ENCODE results near the gene PPM1L. TPM values are rescaled to one million over a fixed set of nuclear protein-coding genes. Genes with fewer than 3 reads are reported as not detected.

The PPM1L gene
- total and polyA plus RNA-seq, 2 of the 13 experiments (the other 11 are each of a cell fraction or from before 2014, with no cell fraction given): 0.22 to 1.4 TPM

DNA sequence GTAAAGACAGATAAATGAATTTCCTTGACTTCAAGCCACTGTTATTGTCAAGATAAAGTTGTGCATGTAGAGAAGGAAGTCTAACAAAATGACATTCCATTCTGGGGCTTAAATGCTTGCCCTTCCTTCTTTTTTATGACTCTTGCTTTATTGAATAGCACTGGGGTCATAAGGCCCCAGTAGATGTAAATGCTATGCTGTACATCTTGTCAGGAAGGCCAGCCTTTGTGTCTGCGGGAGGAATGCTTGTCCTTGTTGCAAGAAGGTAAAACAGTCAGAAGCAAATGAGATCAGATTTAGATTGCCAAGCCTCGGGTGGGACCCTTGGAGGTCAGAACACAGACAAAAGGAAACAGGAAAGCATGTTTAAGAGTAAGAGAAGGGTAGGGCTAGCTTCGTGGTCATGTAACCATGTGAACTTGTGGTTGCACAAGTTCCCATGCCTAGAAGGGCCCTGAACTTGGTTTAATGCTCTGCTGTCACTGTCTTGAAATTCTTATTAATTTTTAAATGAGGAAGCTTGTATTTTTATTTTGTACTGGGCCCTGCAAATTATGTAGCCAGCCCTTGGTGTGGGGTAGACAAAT, 81.5 kb downstream of the PPM1L start:
- Histone ChIP-seq H3K79me2 (ENCODE audit: insufficient read depth, low read length) (no peaks in the 10 kb centered on the region), H3K27ac (ENCODE audit: extremely low read length, insufficient read depth, low read length) (no peak overlapping the region), H3K4me3 (replicated peaks in 1 of 3; ENCODE audit: insufficient read depth in 1 of 3, low read depth in 2 of 3, low read length in 3 of 3) (no peak overlapping the region), H2AFZ (ENCODE audit: low read length) (no peak overlapping the region), H3K4me2 (ENCODE audit: low read depth, low read length) (no peak overlapping the region), H4K20me1 (ENCODE audit: insufficient read depth, low read length) (no peaks in the 10 kb centered on the region), H3K9ac (ENCODE audit: insufficient read depth, low read depth, low read length) (no peak overlapping the region), H3K4me1 (ENCODE audit: insufficient read depth, low read length) (no peaks in the 10 kb centered on the region), H3K9me3 (ENCODE audit: low read length) (no peaks in the 10 kb centered on the region), H3K27me3 (ENCODE audit: control insufficient read depth in 1 of 2, insufficient read depth in 2 of 2, low read length in 2 of 2) (no peaks in the 10 kb centered on the region), H3K36me3 (replicated peaks in 1 of 2; ENCODE audit: control insufficient read depth in 1 of 2, insufficient read depth in 2 of 2, low read length in 2 of 2) (no peaks in the 10 kb centered on the region)
- BruUV-seq (replicated peaks): no TSS peak
- intact Hi-C loops (cut with micrococcal nuclease; ENCODE audit: unreplicated experiment) (no loop called here), in situ Hi-C loops (cut with HindIII; ENCODE audit: extremely low pct_ligation_motif_present, low pct_unique_long_range_greater_than_20kb) (no loop called here)
- CTCF ChIA-PET (ENCODE audit: low intra/inter-chr PET ratio, low total read pairs): no interaction called here
- FAIRE-seq (no peak), ATAC-seq (no peak), DNase-seq (ENCODE audit: low spot score) (no peak)
- POLR2A ChIA-PET: no interaction called here
- TF ChIP-seq ZNF790 (CRISPR knock-in tag; IDR thresholded peaks at IDR 0.05; ENCODE audit: borderline replicate concordance) (no peak), ZSCAN22 (CRISPR knock-in tag; IDR thresholded peaks at IDR 0.05) (no peak), NR2F6 (IDR thresholded peaks at IDR 0.05) (no peak), NR2F6 (CRISPR knock-in tag; IDR thresholded peaks at IDR 0.05) (no peak), ZNF253 (CRISPR knock-in tag; IDR thresholded peaks at IDR 0.05; ENCODE audit: borderline replicate concordance) (no peak), SOX6 (IDR thresholded peaks at IDR 0.05) (no peak), SOX6 (CRISPR knock-in tag; IDR thresholded peaks at IDR 0.05) (no peak), GATAD2A (CRISPR knock-in tag; IDR thresholded peaks at IDR 0.05) (no peak), SRY (CRISPR knock-in tag; IDR thresholded peaks at IDR 0.05) (no peak), ZNF230 (CRISPR knock-in tag; IDR thresholded peaks at IDR 0.05) (no peak)
- TF ChIP-seq, protein P1, sequence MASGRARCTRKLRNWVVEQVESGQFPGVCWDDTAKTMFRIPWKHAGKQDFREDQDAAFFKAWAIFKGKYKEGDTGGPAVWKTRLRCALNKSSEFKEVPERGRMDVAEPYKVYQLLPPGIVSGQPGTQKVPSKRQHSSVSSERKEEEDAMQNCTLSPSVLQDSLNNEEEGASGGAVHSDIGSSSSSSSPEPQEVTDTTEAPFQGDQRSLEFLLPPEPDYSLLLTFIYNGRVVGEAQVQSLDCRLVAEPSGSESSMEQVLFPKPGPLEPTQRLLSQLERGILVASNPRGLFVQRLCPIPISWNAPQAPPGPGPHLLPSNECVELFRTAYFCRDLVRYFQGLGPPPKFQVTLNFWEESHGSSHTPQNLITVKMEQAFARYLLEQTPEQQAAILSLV (CRISPR knock-in tag; IDR thresholded peaks at IDR 0.05; ENCODE audit: borderline replicate concordance): no peak
- WGBS (ENCODE audit: low lambda C conversion rate): 31% methylated on average over 3 of the region's 3 CpGs

Data from HepG2 (cell line).